K562 (cell line): ENCODE results near the gene TRIM38. TPM values are rescaled to one million over a fixed set of nuclear protein-coding genes. Genes with fewer than 3 reads are reported as not detected.
A peak's percentile ranks its signal among the peaks of the same experiment; 100 is the strongest.

Experiments used
- HDAC1 ChIP-seq, 2 experiments: fragments of 450-650 bp; IDR thresholded peaks; 2 replicates each; pipeline ENCODE4 v1.6.1; 2016 to 2017; ENCODE audit warnings: inconsistent platforms in 1 of 2, mild to moderate bottlenecking in 1 of 2, moderate library complexity in 1 of 2
- L3MBTL2 ChIP-seq: fragments of 450-650 bp; IDR thresholded peaks from 2 replicates; pipeline ENCODE4 v1.6.1; 2016; ENCODE audit warnings: mild to moderate bottlenecking, moderate library complexity
- NFE2L1 ChIP-seq: fragments of 450-650 bp; IDR thresholded peaks from 2 replicates; pipeline ENCODE4 v1.6.1; 2016; ENCODE audit warnings: missing genetic modification characterization, low read depth, mild to moderate bottlenecking, missing compliant biosample characterization, moderate library complexity, borderline replicate concordance
- SMARCC2 ChIP-seq: fragments of 450-650 bp; IDR thresholded peaks from 2 replicates; pipeline ENCODE4 v1.6.1; 2017; ENCODE audit warnings: antibody characterized with exemption, moderate library complexity, mild to moderate bottlenecking, low read depth
- TRIM24 ChIP-seq, 2 experiments: fragments of 450-650 bp; IDR thresholded peaks; 2 replicates each; pipeline ENCODE4 v1.6.1; 2016
- ZKSCAN3 ChIP-seq: fragments of 250-450 bp; sonication (Bioruptor Pico); IDR thresholded peaks from 2 replicates; pipeline ENCODE4 v1.4.0; 2020
- polyA plus RNA-seq, 8 experiments: library from polyadenylated mRNA; depleted of rRNA in 4 of 8; stranded (reverse) in 5 of 8; unstranded in 3 of 8; fragments of >200 nt; fragmentation: Nextera tagmentation in 2 of 8; fragmentation: Illumina TruSeq in 1 of 8; extraction: Ambion mirVana in 2 of 8; extraction: Trizol in 1 of 8; gene quantifications; 2 replicates each; pipeline versions ENCODE4 v1.2.1 to v1.2.3, GENCODE V29; 2011 to 2014; ENCODE audit warnings: inconsistent platforms in 1 of 8, missing spikeins in 1 of 8
- total RNA-seq, 7 experiments: library from RNA; depleted of rRNA in 6 of 7; stranded (reverse); fragments of >200 nt in 6 of 7; fragmentation: Illumina TruSeq in 2 of 7; extraction: Trizol in 2 of 7; gene quantifications; 2 replicates each; pipeline versions ENCODE4 v1.2.1 to v1.2.3, GENCODE V29; 2011 to 2021; ENCODE audit warnings: low replicate concordance in 1 of 7
- TF ChIP-seq, protein P1 (sequence below), 2 experiments: IDR thresholded peaks in 1 of 2; conservative IDR thresholded peaks in 1 of 2; 2 replicates each; pipeline ENCODE4 v1.6.1; 2016; ENCODE audit warnings: low read depth in 2 of 2, mild to moderate bottlenecking in 1 of 2, missing compliant biosample characterization in 1 of 2, missing genetic modification characterization in 1 of 2, moderate library complexity in 1 of 2
- TF ChIP-seq, protein P2 (sequence below): IDR thresholded peaks from 3 replicates; pipeline ENCODE4 v1.6.1; 2011; ENCODE audit warnings: borderline replicate concordance, mild to moderate bottlenecking, moderate library complexity; ENCODE audit not compliant: insufficient read length; ENCODE audit errors: extremely low read depth
- TF ChIP-seq, protein P3 (sequence below): sonication (generic); formaldehyde crosslinking; IDR thresholded peaks from 2 replicates; pipeline ENCODE4 v1.8.1; 2023; ENCODE audit warnings: mild to moderate bottlenecking, missing genetic modification reagents
- TF ChIP-seq, protein P4 (sequence below): fragments of 250-450 bp; sonication (Bioruptor Pico); IDR thresholded peaks from 2 replicates; pipeline ENCODE4 v1.5.0; 2020; ENCODE audit warnings: mild to moderate bottlenecking, borderline replicate concordance

TRIM38 gene
- total and polyA plus RNA-seq, 9 of the 15 experiments (the other 6 are each of a cell fraction or from before 2014, with no cell fraction given), result 1.7 to 6.7 (median 6.3) TPM

DNA sequence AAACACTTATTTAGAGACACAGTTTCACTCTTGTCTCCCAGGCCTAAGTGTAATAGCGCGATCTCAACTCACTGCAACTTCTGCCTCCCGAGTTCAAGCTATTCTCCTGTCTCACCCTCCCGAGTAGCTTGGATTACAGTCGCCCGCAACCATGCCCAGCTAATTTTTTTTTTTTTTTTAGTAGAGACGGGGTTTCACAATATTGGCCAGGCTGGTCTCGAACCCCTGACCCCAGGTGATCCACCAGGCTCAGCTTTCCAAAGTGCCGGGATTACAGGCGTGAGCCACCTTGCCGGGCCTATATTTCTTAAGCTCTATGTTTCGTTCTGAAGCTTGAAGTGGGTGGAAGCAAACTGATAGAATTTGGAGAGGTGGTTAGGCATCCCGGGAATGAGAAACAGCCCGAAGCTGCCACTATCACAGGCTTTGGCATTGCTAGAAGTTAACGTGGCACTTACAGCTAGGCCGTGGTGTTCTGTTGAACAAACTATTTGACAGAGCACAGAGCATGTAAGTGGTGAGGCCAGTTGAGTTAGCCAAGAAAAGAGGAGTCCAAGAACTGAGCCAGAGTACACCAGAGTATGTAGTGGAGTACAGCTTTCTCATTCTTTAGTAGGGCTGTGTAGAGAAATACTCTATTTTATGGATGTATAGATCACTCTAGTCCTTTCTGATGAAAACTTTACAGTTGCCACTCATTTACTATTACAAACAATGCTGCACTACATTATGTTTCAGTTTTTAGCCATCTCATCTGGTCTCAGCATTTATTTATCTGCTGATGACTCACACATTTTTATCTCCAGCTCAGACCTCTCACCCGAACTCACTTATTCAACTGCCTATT, 62.7 kb downstream of the TRIM38 start (continued):
- TF ChIP-seq, protein P1, sequence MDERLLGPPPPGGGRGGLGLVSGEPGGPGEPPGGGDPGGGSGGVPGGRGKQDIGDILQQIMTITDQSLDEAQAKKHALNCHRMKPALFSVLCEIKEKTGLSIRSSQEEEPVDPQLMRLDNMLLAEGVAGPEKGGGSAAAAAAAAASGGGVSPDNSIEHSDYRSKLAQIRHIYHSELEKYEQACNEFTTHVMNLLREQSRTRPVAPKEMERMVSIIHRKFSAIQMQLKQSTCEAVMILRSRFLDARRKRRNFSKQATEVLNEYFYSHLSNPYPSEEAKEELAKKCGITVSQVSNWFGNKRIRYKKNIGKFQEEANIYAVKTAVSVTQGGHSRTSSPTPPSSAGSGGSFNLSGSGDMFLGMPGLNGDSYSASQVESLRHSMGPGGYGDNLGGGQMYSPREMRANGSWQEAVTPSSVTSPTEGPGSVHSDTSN (CRISPR knock-in tag; IDR thresholded peaks at IDR 0.05; ENCODE audit: low read depth), result no peak
- TF ChIP-seq, protein P1 (tag; conservative IDR thresholded peaks at IDR 0.05; ENCODE audit: low read depth), result peak; percentile 85
- TF ChIP-seq, protein P2, sequence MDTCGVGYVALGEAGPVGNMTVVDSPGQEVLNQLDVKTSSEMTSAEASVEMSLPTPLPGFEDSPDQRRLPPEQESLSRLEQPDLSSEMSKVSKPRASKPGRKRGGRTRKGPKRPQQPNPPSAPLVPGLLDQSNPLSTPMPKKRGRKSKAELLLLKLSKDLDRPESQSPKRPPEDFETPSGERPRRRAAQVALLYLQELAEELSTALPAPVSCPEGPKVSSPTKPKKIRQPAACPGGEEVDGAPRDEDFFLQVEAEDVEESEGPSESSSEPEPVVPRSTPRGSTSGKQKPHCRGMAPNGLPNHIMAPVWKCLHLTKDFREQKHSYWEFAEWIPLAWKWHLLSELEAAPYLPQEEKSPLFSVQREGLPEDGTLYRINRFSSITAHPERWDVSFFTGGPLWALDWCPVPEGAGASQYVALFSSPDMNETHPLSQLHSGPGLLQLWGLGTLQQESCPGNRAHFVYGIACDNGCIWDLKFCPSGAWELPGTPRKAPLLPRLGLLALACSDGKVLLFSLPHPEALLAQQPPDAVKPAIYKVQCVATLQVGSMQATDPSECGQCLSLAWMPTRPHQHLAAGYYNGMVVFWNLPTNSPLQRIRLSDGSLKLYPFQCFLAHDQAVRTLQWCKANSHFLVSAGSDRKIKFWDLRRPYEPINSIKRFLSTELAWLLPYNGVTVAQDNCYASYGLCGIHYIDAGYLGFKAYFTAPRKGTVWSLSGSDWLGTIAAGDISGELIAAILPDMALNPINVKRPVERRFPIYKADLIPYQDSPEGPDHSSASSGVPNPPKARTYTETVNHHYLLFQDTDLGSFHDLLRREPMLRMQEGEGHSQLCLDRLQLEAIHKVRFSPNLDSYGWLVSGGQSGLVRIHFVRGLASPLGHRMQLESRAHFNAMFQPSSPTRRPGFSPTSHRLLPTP, result peak; percentile 52
- peak; percentile 42 to 52; a peak in 3 of 4 replicates for TF ChIP-seq TRIM24 (IDR thresholded peaks at IDR 0.05)
- TF ChIP-seq L3MBTL2, result peak; percentile 38; the same call in 1 of the 2 replicates
- TF ChIP-seq ZKSCAN3, result no peak
- TF ChIP-seq NFE2L1 (tag), result no peak; the same call in 1 of the 2 replicates
- TF ChIP-seq, protein P3, sequence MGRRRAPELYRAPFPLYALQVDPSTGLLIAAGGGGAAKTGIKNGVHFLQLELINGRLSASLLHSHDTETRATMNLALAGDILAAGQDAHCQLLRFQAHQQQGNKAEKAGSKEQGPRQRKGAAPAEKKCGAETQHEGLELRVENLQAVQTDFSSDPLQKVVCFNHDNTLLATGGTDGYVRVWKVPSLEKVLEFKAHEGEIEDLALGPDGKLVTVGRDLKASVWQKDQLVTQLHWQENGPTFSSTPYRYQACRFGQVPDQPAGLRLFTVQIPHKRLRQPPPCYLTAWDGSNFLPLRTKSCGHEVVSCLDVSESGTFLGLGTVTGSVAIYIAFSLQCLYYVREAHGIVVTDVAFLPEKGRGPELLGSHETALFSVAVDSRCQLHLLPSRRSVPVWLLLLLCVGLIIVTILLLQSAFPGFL, result 0 out of 2 replicates have a peak, but pooled peaks have one; percentile 51
- TF ChIP-seq SMARCC2, result peak; percentile 96
- TF ChIP-seq, protein P4, sequence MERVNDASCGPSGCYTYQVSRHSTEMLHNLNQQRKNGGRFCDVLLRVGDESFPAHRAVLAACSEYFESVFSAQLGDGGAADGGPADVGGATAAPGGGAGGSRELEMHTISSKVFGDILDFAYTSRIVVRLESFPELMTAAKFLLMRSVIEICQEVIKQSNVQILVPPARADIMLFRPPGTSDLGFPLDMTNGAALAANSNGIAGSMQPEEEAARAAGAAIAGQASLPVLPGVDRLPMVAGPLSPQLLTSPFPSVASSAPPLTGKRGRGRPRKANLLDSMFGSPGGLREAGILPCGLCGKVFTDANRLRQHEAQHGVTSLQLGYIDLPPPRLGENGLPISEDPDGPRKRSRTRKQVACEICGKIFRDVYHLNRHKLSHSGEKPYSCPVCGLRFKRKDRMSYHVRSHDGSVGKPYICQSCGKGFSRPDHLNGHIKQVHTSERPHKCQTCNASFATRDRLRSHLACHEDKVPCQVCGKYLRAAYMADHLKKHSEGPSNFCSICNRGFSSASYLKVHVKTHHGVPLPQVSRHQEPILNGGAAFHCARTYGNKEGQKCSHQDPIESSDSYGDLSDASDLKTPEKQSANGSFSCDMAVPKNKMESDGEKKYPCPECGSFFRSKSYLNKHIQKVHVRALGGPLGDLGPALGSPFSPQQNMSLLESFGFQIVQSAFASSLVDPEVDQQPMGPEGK (CRISPR knock-in tag), result no peak
- peak in 1 of 2 experiments; percentile 50; a peak in 1 of 4 replicates for TF ChIP-seq HDAC1 (IDR thresholded peaks at IDR 0.05)
